Ishikawa (cell line): ENCODE measurements around the gene PHOSPHO1.

ENCODE experiments used
- CEBPB ChIP-seq: IDR thresholded peaks from 2 replicates; pipeline ENCODE4 v1.6.1; 2012
- CREB1 ChIP-seq: IDR thresholded peaks from 2 replicates; pipeline ENCODE4 v1.6.1; 2012; ENCODE audit warnings: low read depth
- EP300 ChIP-seq: IDR thresholded peaks from 2 replicates; pipeline ENCODE4 v1.6.1; 2012; ENCODE audit warnings: borderline replicate concordance
- FOXM1 ChIP-seq: IDR thresholded peaks from 2 replicates; pipeline ENCODE4 v1.6.1; 2012; ENCODE audit warnings: low read depth, borderline replicate concordance
- NFIC ChIP-seq: IDR thresholded peaks from 2 replicates; pipeline ENCODE4 v1.6.1; 2012
- RAD21 ChIP-seq: IDR thresholded peaks from 2 replicates; pipeline ENCODE4 v1.6.1; 2012; ENCODE audit warnings: low read depth
- REST ChIP-seq: IDR thresholded peaks from 2 replicates; pipeline ENCODE4 v1.6.1; 2012; ENCODE audit warnings: low read depth, mild to moderate bottlenecking
- TAF1 ChIP-seq: IDR thresholded peaks from 2 replicates; pipeline ENCODE4 v1.6.1; 2012; ENCODE audit warnings: low read depth, mild to moderate bottlenecking
- TCF12 ChIP-seq: IDR thresholded peaks from 2 replicates; pipeline ENCODE4 v1.6.1; 2012; ENCODE audit warnings: low read depth
- TEAD4 ChIP-seq: IDR thresholded peaks from 2 replicates; pipeline ENCODE4 v1.6.1; 2012
- YY1 ChIP-seq: IDR thresholded peaks from 2 replicates; pipeline ENCODE4 v1.6.1; 2012; ENCODE audit warnings: low read depth
- ZBTB7A ChIP-seq: IDR thresholded peaks from 2 replicates; pipeline ENCODE4 v1.6.1; 2012; ENCODE audit warnings: low read depth
- TF ChIP-seq, protein P1 (sequence below): IDR thresholded peaks from 2 replicates; pipeline ENCODE4 v1.6.1; 2012
- TF ChIP-seq, protein P2 (sequence below): IDR thresholded peaks from 2 replicates; pipeline ENCODE4 v1.6.1; 2012

GRCh38 chr17:49241692-49242397 lies 11.3 kb upstream of the PHOSPHO1 start:
- TF ChIP-seq EP300, result no peak
- TF ChIP-seq CREB1, result no peak
- no peak for TF ChIP-seq RAD21
- TF ChIP-seq YY1, result no peak
- TF ChIP-seq, protein P1, sequence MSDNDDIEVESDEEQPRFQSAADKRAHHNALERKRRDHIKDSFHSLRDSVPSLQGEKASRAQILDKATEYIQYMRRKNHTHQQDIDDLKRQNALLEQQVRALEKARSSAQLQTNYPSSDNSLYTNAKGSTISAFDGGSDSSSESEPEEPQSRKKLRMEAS, result no peak
- no peak for TF ChIP-seq REST
- TF ChIP-seq NFIC, result no peak
- TF ChIP-seq ZBTB7A, result no peak
- no peak for TF ChIP-seq TEAD4
- no peak for TF ChIP-seq CEBPB
- TF ChIP-seq, protein P2, sequence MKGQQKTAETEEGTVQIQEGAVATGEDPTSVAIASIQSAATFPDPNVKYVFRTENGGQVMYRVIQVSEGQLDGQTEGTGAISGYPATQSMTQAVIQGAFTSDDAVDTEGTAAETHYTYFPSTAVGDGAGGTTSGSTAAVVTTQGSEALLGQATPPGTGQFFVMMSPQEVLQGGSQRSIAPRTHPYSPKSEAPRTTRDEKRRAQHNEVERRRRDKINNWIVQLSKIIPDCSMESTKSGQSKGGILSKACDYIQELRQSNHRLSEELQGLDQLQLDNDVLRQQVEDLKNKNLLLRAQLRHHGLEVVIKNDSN, result no peak
- no peak for TF ChIP-seq TAF1
- TF ChIP-seq FOXM1, result no peak
- no peak for TF ChIP-seq TCF12
